ENCODE data around the gene AMY2B. TPM values are rescaled to one million over a fixed set of nuclear protein-coding genes. Genes with fewer than 3 reads are reported as not detected.
"Not testable (repeated sequence)": the region's sequence is repeated elsewhere in the genome, so short reads cannot be mapped to it uniquely, and the experiment has no call there.

AMY2B gene
- total RNA-seq, 1 experiment from 2014 or later, result 0.26 TPM

DNA sequence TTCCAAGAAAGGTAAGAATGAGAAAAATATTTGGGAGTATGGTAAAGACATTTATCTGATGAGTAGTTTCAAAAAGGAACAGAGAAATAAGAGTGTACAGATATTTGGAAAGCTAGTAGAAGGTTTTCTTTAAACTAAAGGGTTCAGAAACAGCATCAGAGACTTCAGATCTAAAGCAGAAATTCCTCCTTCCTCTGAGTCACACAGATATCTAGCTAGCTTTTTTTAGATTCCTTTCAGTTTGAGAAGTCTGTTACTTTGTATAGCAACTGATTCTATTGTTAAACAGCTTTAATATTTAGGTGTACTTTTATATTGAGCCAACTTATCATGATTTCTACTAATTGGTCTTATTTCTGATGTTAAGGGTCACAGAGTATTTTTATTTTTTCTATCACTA is 4.7 kb downstream of the AMY2B start:
- no peak overlapping the region for H3K27ac ChIP-seq
- no peaks in the 10 kb centered on the region for H3K9me3 ChIP-seq (replicated peaks)
- no peak overlapping the region for H3K4me3 ChIP-seq
- H3K27me3 ChIP-seq, result peaks cover 3% of the 10 kb centered on the region; the same call in 1 of the 2 replicates
- no peaks in the 10 kb centered on the region for H3K4me1 ChIP-seq
- no peak for DNase-seq
- H3K36me3 ChIP-seq, result no peaks in the 10 kb centered on the region

GRCh38 chr1:103576784-103577183 is 5.4 kb downstream of the AMY2B start:
- not testable (repeated sequence) for DNase-seq; H3K4me3 ChIP-seq; H3K27me3 ChIP-seq; H3K4me1 ChIP-seq; H3K36me3 ChIP-seq; H3K27ac ChIP-seq; H3K9me3 ChIP-seq (replicated peaks)

DNA sequence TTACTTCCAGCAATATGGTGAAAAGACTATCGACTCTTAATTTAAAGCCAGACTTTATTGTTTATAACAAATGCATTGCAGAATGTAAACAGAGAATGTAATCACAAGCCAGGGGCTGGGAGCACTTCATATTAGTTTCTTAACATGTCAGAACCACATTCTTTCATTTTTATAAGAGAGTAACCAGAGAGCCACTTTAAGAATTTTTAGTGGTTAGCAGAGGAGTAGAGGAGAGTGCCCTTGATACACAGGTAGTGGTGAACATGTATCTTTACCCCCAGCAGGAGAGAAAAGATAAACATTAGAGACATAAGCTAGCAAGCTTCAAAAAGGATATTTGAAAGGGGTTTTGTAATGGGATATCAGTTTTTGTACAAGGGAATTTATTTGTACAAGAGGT is 11.1 kb downstream of the AMY2B start:
- no peaks in the 10 kb centered on the region for H3K36me3 ChIP-seq
- DNase-seq, result no peak
- H3K4me3 ChIP-seq, result no peak overlapping the region
- no peaks in the 10 kb centered on the region for H3K9me3 ChIP-seq (replicated peaks)
- H3K4me1 ChIP-seq, result no peaks in the 10 kb centered on the region
- H3K27me3 ChIP-seq, result peaks cover 9% of the 10 kb centered on the region; the same call in 1 of the 2 replicates
- H3K27ac ChIP-seq, result no peak overlapping the region

DNA sequence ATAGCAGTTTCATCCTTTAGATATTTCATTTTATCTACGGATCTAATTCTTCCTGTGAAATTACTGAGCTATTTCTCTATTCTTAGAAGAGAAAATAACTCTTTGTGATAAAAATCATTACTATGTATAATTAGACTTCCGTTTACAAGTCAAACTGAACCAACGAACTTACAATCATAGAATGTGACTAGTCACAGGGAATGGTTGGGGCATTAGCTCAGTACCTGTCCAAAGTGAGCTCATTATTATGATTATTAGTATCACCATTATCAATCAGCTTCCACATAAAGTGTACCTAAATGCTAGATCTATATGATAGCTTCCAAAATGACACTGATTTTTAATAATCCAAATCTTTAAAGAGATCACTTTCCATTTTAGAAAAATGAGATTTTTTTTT is 12.5 kb downstream of the AMY2B start:
- no peaks in the 10 kb centered on the region for H3K9me3 ChIP-seq (replicated peaks)
- peaks cover 9% of the 10 kb centered on the region; the same call in 1 of the 2 replicates for H3K27me3 ChIP-seq
- H3K36me3 ChIP-seq, result no peaks in the 10 kb centered on the region
- no peak for DNase-seq
- H3K4me1 ChIP-seq, result no peaks in the 10 kb centered on the region
- H3K4me3 ChIP-seq, result no peak overlapping the region
- H3K27ac ChIP-seq, result no peak overlapping the region

DNA sequence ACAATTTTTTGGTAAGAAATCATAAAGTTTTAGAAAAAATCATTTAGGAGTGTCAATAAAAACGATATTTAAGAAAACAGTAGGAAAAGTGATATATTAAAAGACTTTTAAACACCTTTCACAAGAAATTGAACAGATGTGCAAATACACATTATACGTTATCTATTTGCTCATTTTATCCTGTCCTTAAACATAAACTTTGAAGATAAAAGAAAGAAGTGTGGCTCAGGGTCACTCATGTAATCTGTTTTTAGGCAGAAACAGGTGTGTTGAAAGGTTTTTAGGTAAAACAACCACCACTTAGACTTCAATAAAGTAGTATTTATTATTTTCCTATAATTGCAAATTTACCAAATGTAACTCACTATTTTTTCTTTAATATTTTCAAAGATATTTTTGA is 13.1 kb downstream of the AMY2B start:
- Histone ChIP-seq H3K4me3 (no peak overlapping the region), H3K4me1 (no peaks in the 10 kb centered on the region), H3K27ac (no peak overlapping the region), H3K27me3 (peaks cover 7% of the 10 kb centered on the region; the same call in 1 of the 2 replicates), H3K36me3 (no peaks in the 10 kb centered on the region), H3K9me3 (replicated peaks) (no peaks in the 10 kb centered on the region)
- DNase-seq, result no peak

GRCh38 chr1:103602740-103603139 is 31.4 kb downstream of the AMY2B start:
- not testable (repeated sequence) for H3K27ac ChIP-seq; H3K27me3 ChIP-seq; DNase-seq; H3K36me3 ChIP-seq; H3K4me3 ChIP-seq; H3K4me1 ChIP-seq; H3K9me3 ChIP-seq (replicated peaks)

DNA sequence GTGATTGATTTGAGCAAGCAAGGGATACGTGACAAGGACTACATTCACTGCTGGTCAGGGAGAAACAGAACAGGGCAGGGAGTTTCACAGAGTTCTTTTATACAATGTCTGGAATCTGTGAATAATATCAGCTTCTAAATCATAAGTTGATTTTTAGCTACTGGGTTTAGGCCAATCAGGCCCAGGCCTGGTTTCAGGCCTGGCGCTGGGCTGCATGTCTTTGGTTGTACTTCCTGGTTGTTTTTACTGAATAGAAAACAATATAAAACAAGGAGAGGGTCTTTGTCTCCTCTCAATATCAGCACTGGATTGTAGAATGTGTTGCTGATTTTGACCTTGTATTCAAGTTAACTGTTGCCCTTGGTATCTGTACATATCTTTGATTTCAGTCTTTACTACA is 45.0 kb downstream of the AMY2B start:
- no peak overlapping the region for H3K27ac ChIP-seq
- no peak overlapping the region for H3K4me3 ChIP-seq

DNA sequence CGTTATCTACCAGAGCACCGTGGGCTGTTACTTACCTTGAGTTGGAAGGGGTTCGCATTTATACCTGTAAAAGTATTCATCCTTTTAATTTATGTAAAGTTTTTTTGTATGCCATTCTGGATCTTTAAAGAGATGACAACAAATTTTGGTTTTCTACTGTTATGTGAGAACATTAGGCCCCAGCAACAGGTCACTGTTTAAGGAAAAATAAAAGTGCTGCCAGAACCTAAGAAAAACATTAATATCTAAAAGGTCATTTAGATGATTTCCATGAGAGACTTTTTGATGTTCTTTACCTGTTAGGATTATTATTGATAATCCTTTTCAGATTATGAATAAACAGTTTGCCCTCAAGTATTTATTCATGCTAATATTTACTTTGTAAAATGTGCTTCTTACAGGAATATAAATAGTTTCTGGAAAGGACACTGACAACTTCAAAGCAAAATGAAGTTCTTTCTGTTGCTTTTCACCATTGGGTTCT is 45.6 kb downstream of the AMY2B start, which contains the start of gene AMY2A:
Gene AMY2A (plus strand): TSS at position 434 of the 484 bp plus-strand sequence. CDS start 14 bp downstream, at position 448.
- not testable (repeated sequence) for H3K27me3 ChIP-seq; H3K4me3 ChIP-seq; H3K4me1 ChIP-seq; H3K27ac ChIP-seq; H3K9me3 ChIP-seq (replicated peaks); DNase-seq; H3K36me3 ChIP-seq

More for the DNA sequence above, 45.0 kb downstream of the AMY2B start:
- Histone ChIP-seq H3K4me1 (no peaks in the 10 kb centered on the region), H3K9me3 (replicated peaks) (no peaks in the 10 kb centered on the region), H3K27me3 (no peaks in the 10 kb centered on the region), H3K36me3 (no peaks in the 10 kb centered on the region)
- no peak for DNase-seq

DNA sequence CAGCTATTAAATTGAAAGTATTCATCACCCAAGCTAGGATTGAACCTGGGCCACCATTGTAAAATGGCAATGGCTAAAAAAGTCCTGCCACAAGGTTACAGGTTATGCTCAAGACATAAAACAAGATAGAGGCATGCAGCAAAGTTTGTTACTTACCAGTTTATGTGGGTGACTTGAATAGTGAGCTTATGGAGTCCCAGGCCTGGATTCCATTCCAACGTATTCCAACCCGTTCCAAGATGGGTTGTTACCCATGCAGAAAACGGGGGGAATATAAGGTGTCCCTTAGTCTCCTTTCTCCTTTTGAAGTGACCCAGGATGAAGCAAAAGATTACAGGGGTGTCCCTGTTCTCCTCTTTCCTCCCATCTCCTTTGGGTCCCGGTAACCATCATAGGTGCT is 56.0 kb downstream of the AMY2B start:
- not testable (repeated sequence) for H3K4me1 ChIP-seq; H3K4me3 ChIP-seq; H3K27me3 ChIP-seq; DNase-seq; H3K9me3 ChIP-seq (replicated peaks); H3K36me3 ChIP-seq; H3K27ac ChIP-seq

Other genes with a start within 250 kb of the AMY2B start
- 10.8 and 16.9 TPM in 2 replicates for gene RNPC3, start 45.9 kb upstream of the AMY2B start, total RNA-seq (2014; rRNA removed; shearing (Covaris generic))
- not detected in 2 replicates for gene AMY2A, start 45.8 kb downstream of the AMY2B start, total RNA-seq (2014; rRNA removed; shearing (Covaris generic))
- gene AMY1A, start 84.2 kb downstream of the AMY2B start, total RNA-seq (2014; rRNA removed; shearing (Covaris generic)), result not detected in 2 replicates
- not detected in 2 replicates for gene AMY1B, start 124.6 kb downstream of the AMY2B start, total RNA-seq (2014; rRNA removed; shearing (Covaris generic))
- 0.10 TPM in 1 of 2 replicates, not detected in the other for gene AMY1C, start 178.3 kb downstream of the AMY2B start, total RNA-seq (2014; rRNA removed; shearing (Covaris generic))